ENCODE results near the gene KIF2C.
"Not testable (repeated sequence)": the region's sequence is repeated elsewhere in the genome, so short reads cannot be mapped to it uniquely, and the experiment has no call there.

KIF2C gene

GRCh38 chr1:44775930-44776729 is 36.5 kb downstream of the KIF2C start:
- DNase-seq (ENCODE audit: low spot score) = no peak

GRCh38 chr1:44776730-44777068 is 37.1 kb downstream of the KIF2C start:
- DNase-seq (ENCODE audit: low spot score) = no peak

- no peak for DNase-seq (ENCODE audit: low spot score)
Measured at GRCh38 chr1:44777547-44777946, 37.9 kb downstream of the KIF2C start.

- no peak for DNase-seq (ENCODE audit: low spot score)
Measured at GRCh38 chr1:44777969-44778635, 38.5 kb downstream of the KIF2C start.

GRCh38 chr1:44778705-44779576 is 39.3 kb downstream of the KIF2C start:
- DNase-seq (ENCODE audit: low spot score) = no peak

GRCh38 chr1:44780583-44781121 is 41.0 kb downstream of the KIF2C start:
- no peak for DNase-seq (ENCODE audit: low spot score)

- no peak for DNase-seq (ENCODE audit: low spot score)
Measured at GRCh38 chr1:44783697-44784093, 44.1 kb downstream of the KIF2C start.

- no peak for DNase-seq (ENCODE audit: low spot score)
Measured at GRCh38 chr1:44784094-44785028, 44.7 kb downstream of the KIF2C start.

- DNase-seq (ENCODE audit: low spot score) = no peak
Measured at GRCh38 chr1:44785029-44785380, 45.4 kb downstream of the KIF2C start.

GRCh38 chr1:44785501-44786137 is 46.0 kb downstream of the KIF2C start:
- DNase-seq (ENCODE audit: low spot score) = no peak

- peak; percentile 75 for DNase-seq (ENCODE audit: low spot score)
Measured at GRCh38 chr1:44786138-44786840, 46.7 kb downstream of the KIF2C start.

GRCh38 chr1:44786841-44787426 is 47.3 kb downstream of the KIF2C start:
- no peak for DNase-seq (ENCODE audit: low spot score)

GRCh38 chr1:44787506-44787905 is 47.9 kb downstream of the KIF2C start:
- DNase-seq (ENCODE audit: low spot score) = no peak

GRCh38 chr1:44788120-44788860 is 48.7 kb downstream of the KIF2C start, which contains the start of gene BEST4:
Gene BEST4, minus strand, starts transcription at chr1:44788170. Its CDS starts 465 bp downstream, at chr1:44787705.
- DNase-seq (ENCODE audit: low spot score) = no peak

- DNase-seq (ENCODE audit: low spot score) = no peak
Measured at GRCh38 chr1:44790968-44791801, 51.5 kb downstream of the KIF2C start.

GRCh38 chr1:44792736-44793502 is 53.3 kb downstream of the KIF2C start:
- no peak for DNase-seq (ENCODE audit: low spot score)

- not testable (repeated sequence) for DNase-seq (ENCODE audit: low spot score)
Measured at GRCh38 chr1:44797886-44798285, 58.2 kb downstream of the KIF2C start.
